GM20000 (cell line): ENCODE results near the gene TMSB4X.
"Not testable (repeated sequence)": the region's sequence is repeated elsewhere in the genome, so short reads cannot be mapped to it uniquely, and the experiment has no call there.

ENCODE experiments used
- DNase-seq: peaks from one replicate; pipeline ENCODE4 v3.0.0; 2012; ENCODE audit warnings: low spot score
- CTCF ChIP-seq: IDR thresholded peaks from 2 replicates; pipeline ENCODE4 v1.5.1; 2012; ENCODE audit warnings: mild to moderate bottlenecking, control low read depth; ENCODE audit errors: extremely low read depth, missing control alignments

The TMSB4X gene

GRCh38 chrX:12978205-12979025 is 3.5 kb downstream of the TMSB4X start:
- DNase-seq, result no peak
- no peak for TF ChIP-seq CTCF

GRCh38 chrX:12979026-12979607 is 4.2 kb downstream of the TMSB4X start:
- no peak for TF ChIP-seq CTCF
- no peak for DNase-seq

GRCh38 chrX:12979616-12980015 is 4.7 kb downstream of the TMSB4X start:
- DNase-seq, result no peak
- no peak for TF ChIP-seq CTCF

GRCh38 chrX:12980039-12980438 is 5.1 kb downstream of the TMSB4X start:
- DNase-seq, result not testable (repeated sequence)

- no peak for TF ChIP-seq CTCF
- no peak for DNase-seq
Observed at GRCh38 chrX:12981880-12982279, 7.0 kb downstream of the TMSB4X start.

GRCh38 chrX:12984603-12985319 is 9.9 kb downstream of the TMSB4X start:
- DNase-seq, result no peak

GRCh38 chrX:12985331-12985730 is 10.4 kb downstream of the TMSB4X start:
- TF ChIP-seq CTCF, result no peak
- no peak for DNase-seq

More at GRCh38 chrX:12984603-12985319, 9.9 kb downstream of the TMSB4X start:
- TF ChIP-seq CTCF, result no peak
